Caco-2 (cell line): ENCODE measurements around the gene HID1. TPM values are rescaled to one million over a fixed set of nuclear protein-coding genes. Genes with fewer than 3 reads are reported as not detected.

Experiments used
- BruUV-seq: library from RNA; stranded (reverse); fragments of 400-500 nt; replicated peaks from 2 replicates; lab custom pipeline; 2021; lab: Mats Ljungman, UMichigan
- CTCF ChIA-PET: fragments of 300-600 bp; sonication (Branson Sonifier 250); formaldehyde crosslinking; loops from one replicate; lab custom pipeline; 2022; ENCODE audit warnings: antibody characterized with exemption; lab: Charles Lee
- POLR2A ChIA-PET: fragments of 300-600 bp; sonication (Branson Sonifier 250); formaldehyde crosslinking; loops from one replicate; lab custom pipeline; 2022; ENCODE audit warnings: antibody characterized with exemption; lab: Charles Lee
- DNase-seq, 2 experiments: peaks; one replicate each; pipeline versions ENCODE4 v3.0.0 to v3.0.0-alpha.2; 2020 to 2022
- H3K27me3 ChIP-seq: replicated peaks from 2 replicates; pipeline ENCODE4 v1.6.0; 2011; ENCODE audit warnings: low read length; ENCODE audit not compliant: control insufficient read depth, insufficient read depth
- H3K36me3 ChIP-seq: 2 replicates; pipeline ENCODE4 v1.5.1; 2011; ENCODE audit warnings: low read length; ENCODE audit not compliant: control insufficient read depth, insufficient read depth
- H3K4me1 ChIP-seq: fragments of 250-450 bp; sonication (Bioruptor Pico); 2 replicates; pipeline ENCODE4 v1.5.1; 2020; ENCODE audit warnings: mild to moderate bottlenecking
- H3K4me3 ChIP-seq: 2 replicates; pipeline ENCODE4 v1.5.1; 2011; ENCODE audit warnings: low read depth, mild to moderate bottlenecking, control low read depth, low read length
- H3K9me3 ChIP-seq: fragments of 250-450 bp; sonication (Bioruptor Pico); 2 replicates; pipeline ENCODE4 v1.5.1; 2020; ENCODE audit warnings: mild to moderate bottlenecking, moderate library complexity
- H3K27ac Mint-ChIP-seq: one replicate; pipeline ENCODE4 v1.8.0; 2022; ENCODE audit warnings: mixed read lengths; ENCODE audit not compliant: unreplicated experiment
- H3K27me3 Mint-ChIP-seq: one replicate; pipeline ENCODE4 v1.8.0; 2022; ENCODE audit warnings: mixed read lengths; ENCODE audit not compliant: insufficient read depth, unreplicated experiment
- H3K36me3 Mint-ChIP-seq: one replicate; pipeline ENCODE4 v1.8.0; 2022; ENCODE audit warnings: mild to moderate bottlenecking, mixed read lengths; ENCODE audit not compliant: insufficient read depth, unreplicated experiment
- H3K4me1 Mint-ChIP-seq: one replicate; pipeline ENCODE4 v1.8.0; 2022; ENCODE audit warnings: low read depth, mixed read lengths; ENCODE audit not compliant: unreplicated experiment
- H3K4me3 Mint-ChIP-seq: one replicate; pipeline ENCODE4 v1.8.0; 2022; ENCODE audit warnings: mild to moderate bottlenecking, moderate library complexity, mixed read lengths; ENCODE audit not compliant: unreplicated experiment
- H3K9me3 Mint-ChIP-seq: one replicate; pipeline ENCODE4 v1.8.0; 2022; ENCODE audit warnings: mixed read lengths; ENCODE audit not compliant: unreplicated experiment
- intact Hi-C: fragments of 100-400 bp; cut with micrococcal nuclease; formaldehyde crosslinking; loops from one replicate; pipeline ENCODE4 v1.10.0; 2022; ENCODE audit not compliant: unreplicated experiment
- total RNA-seq: library from RNA; stranded (reverse); gene quantifications from 2 replicates; pipeline ENCODE4 v1.2.3, GENCODE V29; 2022
- TF ChIP-seq, protein P1 (sequence below), 2 experiments: fragments of 200-600 bp in 1 of 2; IDR thresholded peaks; 1 replicate in 1 of 2; 2 replicates in 1 of 2; pipeline versions ENCODE4 v1.5.1 to v1.8.0; 2011 to 2022; ENCODE audit warnings: antibody characterized with exemption in 1 of 2, control low read depth in 1 of 2, inconsistent platforms in 1 of 2, low read depth in 1 of 2, low read length in 1 of 2, mild to moderate bottlenecking in 1 of 2, moderate library complexity in 1 of 2; ENCODE audit not compliant: insufficient read depth in 1 of 2, severe bottlenecking in 1 of 2, unreplicated experiment in 1 of 2

HID1 gene
- total RNA-seq, 1 experiment from 2014 or later: 29.8 TPM

DNA sequence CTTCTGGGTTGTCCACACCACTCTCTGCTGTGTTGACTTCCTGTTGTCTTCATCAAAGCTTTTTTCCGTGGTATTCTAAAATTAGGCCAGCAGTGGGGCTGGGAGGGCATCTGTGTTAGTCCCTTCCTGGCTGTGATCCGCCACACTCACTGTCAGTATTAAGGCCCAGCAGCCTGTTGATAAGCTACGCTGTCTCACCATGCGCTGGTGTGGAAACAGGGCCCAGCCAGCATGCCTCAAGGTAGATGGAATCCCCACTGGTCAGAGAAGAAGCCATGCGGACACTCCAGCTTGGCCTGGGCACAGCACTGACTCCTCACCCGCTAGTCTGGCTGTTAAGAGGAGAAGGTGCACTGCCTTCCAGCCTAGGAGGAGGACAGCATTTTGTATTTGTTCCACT, 26.2 kb upstream of the HID1 start:
- H3K36me3 ChIP-seq: peaks cover 2% of the 10 kb centered on the region
- POLR2A ChIA-PET: interaction anchor here (1.7 kb wide), 1 partner anchor 14 kb away, joined by 7 read pairs; the partner anchor contains the start of gene MRPL58
- CTCF ChIA-PET: interaction anchor here (1.1 kb wide), 1 partner anchor 31 kb away, joined by 3 read pairs; no protein-coding TSS in a partner anchor

DNA sequence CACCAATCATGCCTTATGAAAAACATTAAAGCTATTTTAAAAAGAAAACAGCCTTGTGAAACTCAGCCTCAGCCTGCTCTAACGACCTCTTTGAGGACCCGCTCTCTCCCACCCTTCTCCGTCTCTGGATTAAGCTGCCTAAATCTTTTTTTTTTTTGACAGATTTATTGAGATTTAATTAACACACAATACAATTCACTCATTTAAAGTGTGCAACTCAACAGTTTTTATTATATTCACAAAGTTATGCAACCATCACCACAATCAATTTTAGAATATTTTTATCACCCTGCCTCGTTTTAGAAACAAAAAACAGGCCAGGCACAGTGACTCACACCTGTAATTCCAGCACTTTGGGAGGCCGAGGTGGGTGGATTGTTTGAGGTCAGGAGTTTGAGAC, 23.3 kb upstream of the HID1 start:
- TF ChIP-seq, protein P1, sequence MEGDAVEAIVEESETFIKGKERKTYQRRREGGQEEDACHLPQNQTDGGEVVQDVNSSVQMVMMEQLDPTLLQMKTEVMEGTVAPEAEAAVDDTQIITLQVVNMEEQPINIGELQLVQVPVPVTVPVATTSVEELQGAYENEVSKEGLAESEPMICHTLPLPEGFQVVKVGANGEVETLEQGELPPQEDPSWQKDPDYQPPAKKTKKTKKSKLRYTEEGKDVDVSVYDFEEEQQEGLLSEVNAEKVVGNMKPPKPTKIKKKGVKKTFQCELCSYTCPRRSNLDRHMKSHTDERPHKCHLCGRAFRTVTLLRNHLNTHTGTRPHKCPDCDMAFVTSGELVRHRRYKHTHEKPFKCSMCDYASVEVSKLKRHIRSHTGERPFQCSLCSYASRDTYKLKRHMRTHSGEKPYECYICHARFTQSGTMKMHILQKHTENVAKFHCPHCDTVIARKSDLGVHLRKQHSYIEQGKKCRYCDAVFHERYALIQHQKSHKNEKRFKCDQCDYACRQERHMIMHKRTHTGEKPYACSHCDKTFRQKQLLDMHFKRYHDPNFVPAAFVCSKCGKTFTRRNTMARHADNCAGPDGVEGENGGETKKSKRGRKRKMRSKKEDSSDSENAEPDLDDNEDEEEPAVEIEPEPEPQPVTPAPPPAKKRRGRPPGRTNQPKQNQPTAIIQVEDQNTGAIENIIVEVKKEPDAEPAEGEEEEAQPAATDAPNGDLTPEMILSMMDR (IDR thresholded peaks at IDR 0.05; ENCODE audit: insufficient read depth in 1 of 2, low read depth in 1 of 2, low read length in 1 of 2, severe bottlenecking in 1 of 2, unreplicated experiment in 1 of 2): no peak
- DNase-seq: no peak
- intact Hi-C loops: no loop called here
- no peak overlapping the region for H3K4me3 ChIP-seq
- Mint-ChIP-seq H3K27me3 (no peaks in the 10 kb centered on the region), H3K4me1 (peaks cover 32% of the 10 kb centered on the region), H3K9me3 (no peaks in the 10 kb centered on the region), H3K4me3 (no peak overlapping the region), H3K27ac (peak overlapping the region; percentile 75), H3K36me3 (peaks cover 36% of the 10 kb centered on the region)
- no peaks in the 10 kb centered on the region for H3K9me3 ChIP-seq
- ChIA-PET CTCF (interaction anchor here (1.7 kb wide), 1 partner anchor 17 kb away, joined by 4 read pairs; the partner anchor contains the start of gene MRPL58), POLR2A (no interaction called here)
- peaks cover 43% of the 10 kb centered on the region for H3K4me1 ChIP-seq
- no peaks in the 10 kb centered on the region for H3K27me3 ChIP-seq
- peaks cover 5% of the 10 kb centered on the region for H3K36me3 ChIP-seq
- BruUV-seq: no TSS peak

More for the DNA sequence above, 26.2 kb upstream of the HID1 start:
- peaks cover 14% of the 10 kb centered on the region for H3K4me1 ChIP-seq
- no peak for DNase-seq
- H3K27me3 ChIP-seq: no peaks in the 10 kb centered on the region
- Mint-ChIP-seq H3K36me3 (peaks cover 51% of the 10 kb centered on the region), H3K4me3 (no peak overlapping the region), H3K27ac (no peak overlapping the region), H3K4me1 (peaks cover 9% of the 10 kb centered on the region), H3K27me3 (no peaks in the 10 kb centered on the region), H3K9me3 (no peaks in the 10 kb centered on the region)
- TF ChIP-seq, protein P1 (IDR thresholded peaks at IDR 0.05; ENCODE audit: insufficient read depth in 1 of 2, low read depth in 1 of 2, low read length in 1 of 2, severe bottlenecking in 1 of 2, unreplicated experiment in 1 of 2): no peak
- no peak overlapping the region for H3K4me3 ChIP-seq
- no peaks in the 10 kb centered on the region for H3K9me3 ChIP-seq
- no TSS peak for BruUV-seq
- intact Hi-C loops: no loop called here

DNA sequence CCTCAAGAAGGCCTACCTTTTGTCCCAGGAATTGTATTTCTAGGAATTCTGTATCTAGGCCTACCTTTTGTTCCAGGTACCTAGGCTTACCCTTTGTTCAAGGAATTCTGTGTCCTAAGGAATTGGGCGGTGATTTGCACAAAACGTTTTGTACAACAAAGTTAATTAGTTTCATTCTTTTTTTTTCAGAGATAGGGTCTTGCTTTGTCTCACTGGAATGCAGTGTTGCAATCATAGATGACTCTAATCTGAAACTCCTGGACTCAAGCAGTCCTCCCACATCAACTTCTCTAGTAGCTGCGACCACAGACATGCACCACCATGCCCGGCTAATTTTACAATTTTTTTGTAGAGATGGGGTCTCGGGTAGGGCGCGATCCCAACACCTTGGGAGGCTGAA, 21.9 kb upstream of the HID1 start:
- BruUV-seq: no TSS peak
- Histone ChIP-seq H3K4me3 (no peak overlapping the region), H3K36me3 (peaks cover 4% of the 10 kb centered on the region), H3K4me1 (peaks cover 51% of the 10 kb centered on the region), H3K27me3 (no peaks in the 10 kb centered on the region), H3K9me3 (no peaks in the 10 kb centered on the region)
- Mint-ChIP-seq H3K4me1 (peaks cover 34% of the 10 kb centered on the region), H3K4me3 (no peak overlapping the region), H3K9me3 (no peaks in the 10 kb centered on the region), H3K36me3 (peaks cover 24% of the 10 kb centered on the region), H3K27me3 (no peaks in the 10 kb centered on the region), H3K27ac (peak overlapping the region; percentile 90)
- DNase-seq: peak in 1 of 2 experiments; percentile 40
- intact Hi-C loops: no loop called here
- POLR2A ChIA-PET: interaction anchor here (0.7 to 1.0 kb wide), 3 partner anchors 18 to 373 kb away, joined by 3 to 4 read pairs (median 3); partner anchors contain the start of genes FDXR and MRPL58
- CTCF ChIA-PET: interaction anchor here (1.3 kb wide), 1 partner anchor 18 kb away, joined by 3 read pairs; the partner anchor contains the start of gene MRPL58
- TF ChIP-seq, protein P1 (IDR thresholded peaks at IDR 0.05; ENCODE audit: insufficient read depth in 1 of 2, low read depth in 1 of 2, low read length in 1 of 2, severe bottlenecking in 1 of 2, unreplicated experiment in 1 of 2): no peak
